Neural progenitor cell (in vitro differentiated cells): ENCODE data around the gene LGR6. TPM values are rescaled to one million over a fixed set of nuclear protein-coding genes. Genes with fewer than 3 reads are reported as not detected.
"Not testable (repeated sequence)": the region's sequence is repeated elsewhere in the genome, so short reads cannot be mapped to it uniquely, and the experiment has no call there.

Experiments
- DNase-seq: peaks from one replicate; pipeline ENCODE4 v3.0.0-alpha.2; 2016; ENCODE audit warnings: low spot score
- H2AFZ ChIP-seq: fragments of 200-600 bp; sonication (generic); replicated peaks from 2 replicates; pipeline ENCODE4 v1.6.1; 2016; ENCODE audit warnings: antibody characterized with exemption
- H3F3A ChIP-seq: fragments of 200-600 bp; sonication (generic); 2 replicates; pipeline ENCODE4 v1.6.1; 2016; ENCODE audit warnings: antibody characterized with exemption, low read depth
- H3K27ac ChIP-seq: fragments of 200-600 bp; sonication (generic); 2 replicates; pipeline ENCODE4 v1.5.1; 2016; ENCODE audit warnings: mild to moderate bottlenecking
- H3K27me3 ChIP-seq: fragments of 200-600 bp; sonication (generic); 2 replicates; pipeline ENCODE4 v1.6.1; 2016; ENCODE audit warnings: mild to moderate bottlenecking, moderate library complexity
- H3K36me3 ChIP-seq: fragments of 200-600 bp; sonication (generic); 2 replicates; pipeline ENCODE4 v1.5.1; 2016
- H3K4me1 ChIP-seq: fragments of 200-600 bp; sonication (generic); 2 replicates; pipeline ENCODE4 v1.6.1; 2016; ENCODE audit warnings: mixed run types
- H3K4me2 ChIP-seq: fragments of 200-600 bp; sonication (generic); 2 replicates; pipeline ENCODE4 v1.6.1; 2016
- H3K4me3 ChIP-seq: fragments of 200-600 bp; sonication (generic); 2 replicates; pipeline ENCODE4 v1.5.1; 2016
- H3K79me2 ChIP-seq: fragments of 200-600 bp; sonication (generic); 2 replicates; pipeline ENCODE4 v1.6.1; 2016; ENCODE audit warnings: low read depth
- H3K9ac ChIP-seq: fragments of 200-600 bp; sonication (generic); 2 replicates; pipeline ENCODE4 v1.6.1; 2016
- H3K9me3 ChIP-seq: fragments of 200-600 bp; sonication (generic); 2 replicates; pipeline ENCODE4 v1.5.1; 2016; ENCODE audit warnings: low read depth
- H4K20me1 ChIP-seq: fragments of 200-600 bp; sonication (generic); 2 replicates; pipeline ENCODE4 v1.6.1; 2016; ENCODE audit warnings: low read depth
- H3K27ac Mint-ChIP-seq: 3 replicates; pipeline ENCODE4 v1.8.0; 2021; ENCODE audit warnings: mixed read lengths
- H3K27me3 Mint-ChIP-seq: 2 replicates; pipeline ENCODE4 v1.8.0; 2022; ENCODE audit warnings: low read depth, mild to moderate bottlenecking, inconsistent platforms, moderate library complexity, mixed read lengths; ENCODE audit not compliant: insufficient read depth
- H3K36me3 Mint-ChIP-seq: 3 replicates; pipeline ENCODE4 v1.8.0; 2021; ENCODE audit warnings: mixed read lengths
- H3K4me1 Mint-ChIP-seq: 3 replicates; pipeline ENCODE4 v1.8.0; 2021; ENCODE audit warnings: mixed read lengths
- H3K4me3 Mint-ChIP-seq: 3 replicates; pipeline ENCODE4 v1.8.0; 2021; ENCODE audit warnings: mild to moderate bottlenecking, moderate library complexity, mixed read lengths
- H3K9me3 Mint-ChIP-seq: 3 replicates; pipeline ENCODE4 v1.8.0; 2020; ENCODE audit warnings: mixed read lengths
- CTCF ChIP-seq: fragments of 200-600 bp; sonication (generic); IDR thresholded peaks from 2 replicates; pipeline ENCODE4 v1.5.1; 2017; ENCODE audit warnings: antibody characterized with exemption, mild to moderate bottlenecking
- EZH2 ChIP-seq: fragments of 200-600 bp; sonication (generic); IDR thresholded peaks from 2 replicates; pipeline ENCODE4 v1.6.1; 2017; ENCODE audit warnings: antibody characterized with exemption, mild to moderate bottlenecking, moderate library complexity
- EZH2phosphoT487 ChIP-seq: fragments of 200-600 bp; sonication (generic); IDR thresholded peaks from 2 replicates; pipeline ENCODE4 v1.6.1; 2017; ENCODE audit warnings: antibody characterized with exemption
- total RNA-seq: library from RNA; depleted of rRNA; stranded (reverse); fragments of >200 nt; gene quantifications from 2 replicates; pipeline ENCODE4 v1.2.3, GENCODE V29; 2015; ENCODE audit warnings: low replicate concordance

Gene LGR6
- total RNA-seq, 1 donor from 2014 or later, result not detected

GRCh38 chr1:202173993-202174392, 19.6 kb upstream of the LGR6 start:
- TF ChIP-seq EZH2phosphoT487 (no peak), CTCF (no peak), EZH2 (no peak)
- no peaks in the 10 kb centered on the region for H3K36me3 ChIP-seq
- no peak overlapping the region for H3K27ac Mint-ChIP-seq

GRCh38 chr1:202176949-202177927, 16.4 kb upstream of the LGR6 start:
- Mint-ChIP-seq H3K27me3 (peaks cover 5% of the 10 kb centered on the region), H3K9me3 (no peaks in the 10 kb centered on the region), H3K4me1 (peaks cover 3% of the 10 kb centered on the region)

More at GRCh38 chr1:202173993-202174392, 19.6 kb upstream of the LGR6 start:
- no peak for DNase-seq
- Histone ChIP-seq H3K27ac (no peak overlapping the region), H3K27me3 (no peaks in the 10 kb centered on the region), H3K4me3 (no peak overlapping the region), H3K79me2 (no peaks in the 10 kb centered on the region), H3K4me1 (no peaks in the 10 kb centered on the region), H3K4me2 (no peak overlapping the region), H3K9me3 (no peaks in the 10 kb centered on the region), H3F3A (peaks cover 4% of the 10 kb centered on the region), H4K20me1 (no peaks in the 10 kb centered on the region), H3K9ac (no peak overlapping the region), H2AFZ (no peak overlapping the region)
- H3K27me3 Mint-ChIP-seq, result peaks cover 7% of the 10 kb centered on the region
- H3K4me3 Mint-ChIP-seq, result no peak overlapping the region
- H3K36me3 Mint-ChIP-seq, result no peaks in the 10 kb centered on the region
- no peaks in the 10 kb centered on the region for H3K4me1 Mint-ChIP-seq
- no peaks in the 10 kb centered on the region for H3K9me3 Mint-ChIP-seq

GRCh38 chr1:202179828-202180750, 13.5 kb upstream of the LGR6 start:
- H3K9ac ChIP-seq, result no peak overlapping the region
- Mint-ChIP-seq H3K27ac (no peak overlapping the region), H3K9me3 (no peaks in the 10 kb centered on the region), H3K4me1 (peaks cover 11% of the 10 kb centered on the region), H3K4me3 (no peak overlapping the region), H3K36me3 (no peaks in the 10 kb centered on the region), H3K27me3 (peaks cover 5% of the 10 kb centered on the region)
- H2AFZ ChIP-seq, result no peak overlapping the region
- no peaks in the 10 kb centered on the region for H3K79me2 ChIP-seq
- H3K36me3 ChIP-seq, result no peaks in the 10 kb centered on the region
- no peaks in the 10 kb centered on the region for H3K4me1 ChIP-seq
- H3K27ac ChIP-seq, result no peak overlapping the region
- TF ChIP-seq CTCF (no peak), EZH2 (no peak), EZH2phosphoT487 (no peak)
- no peaks in the 10 kb centered on the region for H4K20me1 ChIP-seq
- DNase-seq, result no peak
- no peaks in the 10 kb centered on the region for H3K9me3 ChIP-seq
- no peak overlapping the region for H3K4me3 ChIP-seq
- no peaks in the 10 kb centered on the region for H3F3A ChIP-seq
- H3K4me2 ChIP-seq, result no peak overlapping the region
- no peaks in the 10 kb centered on the region for H3K27me3 ChIP-seq

More at GRCh38 chr1:202176949-202177927, 16.4 kb upstream of the LGR6 start:
- Histone ChIP-seq H4K20me1 (no peaks in the 10 kb centered on the region), H3F3A (no peaks in the 10 kb centered on the region), H3K4me3 (no peak overlapping the region), H3K4me2 (no peak overlapping the region), H3K79me2 (no peaks in the 10 kb centered on the region), H3K4me1 (no peaks in the 10 kb centered on the region), H3K9ac (no peak overlapping the region), H3K27me3 (no peaks in the 10 kb centered on the region), H3K9me3 (no peaks in the 10 kb centered on the region), H3K36me3 (no peaks in the 10 kb centered on the region), H3K27ac (no peak overlapping the region), H2AFZ (no peak overlapping the region)
- peak; percentile 5 for TF ChIP-seq CTCF
- no peak for TF ChIP-seq EZH2phosphoT487
- Mint-ChIP-seq H3K4me3 (no peak overlapping the region), H3K27ac (no peak overlapping the region), H3K36me3 (no peaks in the 10 kb centered on the region)
- no peak for DNase-seq

- not testable (repeated sequence) for H3K9me3 ChIP-seq, H3K36me3 Mint-ChIP-seq, H3K9ac ChIP-seq, H3K4me3 Mint-ChIP-seq, H4K20me1 ChIP-seq, H3K27ac ChIP-seq, H3F3A ChIP-seq, H3K4me2 ChIP-seq, DNase-seq, H3K79me2 ChIP-seq, H3K9me3 Mint-ChIP-seq, H2AFZ ChIP-seq, H3K36me3 ChIP-seq, H3K4me3 ChIP-seq, H3K27ac Mint-ChIP-seq, H3K27me3 Mint-ChIP-seq, H3K4me1 ChIP-seq, H3K27me3 ChIP-seq
- peaks cover 11% of the 10 kb centered on the region for H3K4me1 Mint-ChIP-seq
Observed at GRCh38 chr1:202180751-202181139, 12.9 kb upstream of the LGR6 start.
